H1 (cell line): ENCODE measurements around the gene GAS2. TPM values are rescaled to one million over a fixed set of nuclear protein-coding genes. Genes with fewer than 3 reads are reported as not detected.

Source experiments
- CTCF ChIA-PET: fragments of 300-600 bp; sonication (Branson Sonifier 250); formaldehyde crosslinking; loops from one replicate; lab custom pipeline; 2021; ENCODE audit not compliant: partially characterized antibody; lab: Charles Lee
- POLR2A ChIA-PET: fragments of 300-600 bp; sonication (Branson Sonifier 250); formaldehyde crosslinking; loops from one replicate; lab custom pipeline; 2021; ENCODE audit warnings: inconsistent platforms; ENCODE audit not compliant: partially characterized antibody; lab: Charles Lee
- DNase-seq, 2 experiments: peaks; one replicate each; pipeline versions ENCODE4 v3.0.0 to v3.0.0-alpha.2; 2010 to 2022; ENCODE audit warnings: low spot score in 2 of 2, low read depth in 1 of 2, mixed read lengths in 1 of 2
- FAIRE-seq: peaks from 2 replicates; lab custom pipeline; 2011; peaks lifted over from hg19 to GRCh38; lab: Jason Lieb, UNC
- H2AFZ ChIP-seq: 2 replicates; pipeline ENCODE4 v1.8.1; 2012; ENCODE audit warnings: low read length, inconsistent platforms
- H2AK5ac ChIP-seq: 2 replicates; pipeline ENCODE4 v1.6.1; 2013; ENCODE audit warnings: low read depth, low read length
- H2BK120ac ChIP-seq: replicated peaks from 2 replicates; pipeline ENCODE3; 2013; ENCODE audit warnings: low read depth, low read length, inconsistent platforms
- H2BK12ac ChIP-seq: 2 replicates; pipeline ENCODE4 v1.6.1; 2013; ENCODE audit warnings: low read depth, low read length
- H2BK15ac ChIP-seq: 2 replicates; pipeline ENCODE4 v1.6.1; 2013; ENCODE audit warnings: low read length
- H2BK20ac ChIP-seq: 2 replicates; pipeline ENCODE4 v1.6.1; 2013; ENCODE audit warnings: low read length
- H2BK5ac ChIP-seq: 2 replicates; pipeline ENCODE4 v1.6.1; 2013; ENCODE audit warnings: low read depth, low read length
- H3K14ac ChIP-seq: 2 replicates; pipeline ENCODE4 v1.6.1; 2013; ENCODE audit warnings: inconsistent platforms; ENCODE audit not compliant: insufficient read length
- H3K18ac ChIP-seq: 2 replicates; pipeline ENCODE4 v1.6.1; 2013; ENCODE audit warnings: low read length; ENCODE audit errors: extremely low read depth
- H3K23ac ChIP-seq: 2 replicates; pipeline ENCODE4 v1.6.1; 2013; ENCODE audit warnings: inconsistent platforms; ENCODE audit not compliant: insufficient read length
- H3K23me2 ChIP-seq: 2 replicates; pipeline ENCODE4 v1.6.1; 2013; ENCODE audit warnings: low read depth, low read length
- H3K27ac ChIP-seq: 2 replicates; pipeline ENCODE4 v1.6.1; 2011; ENCODE audit warnings: low read depth, low read length, inconsistent platforms
- H3K27me3 ChIP-seq, 4 experiments: replicated peaks in 1 of 4; 1 replicate in 1 of 4; 2 replicates in 3 of 4; pipeline versions ENCODE4 v1.6.1 to v1.8.1; 2011 to 2013; ENCODE audit warnings: low read length in 3 of 4, mild to moderate bottlenecking in 3 of 4, inconsistent platforms in 2 of 4, mixed read lengths in 2 of 4, moderate library complexity in 1 of 4; ENCODE audit not compliant: control insufficient read depth in 3 of 4, insufficient read depth in 3 of 4; ENCODE audit errors: extremely low read depth in 1 of 4
- H3K36me3 ChIP-seq, 4 experiments: 2 replicates each; pipeline versions ENCODE4 v1.6.1 to v1.8.1; 2011 to 2013; ENCODE audit warnings: mild to moderate bottlenecking in 4 of 4, low read length in 3 of 4, moderate library complexity in 2 of 4, control low read depth in 1 of 4, inconsistent platforms in 1 of 4; ENCODE audit not compliant: insufficient read depth in 4 of 4, control insufficient read depth in 2 of 4
- H3K4ac ChIP-seq: replicated peaks from 2 replicates; pipeline ENCODE3; 2013; ENCODE audit warnings: low read length, low read depth, mixed read lengths, inconsistent platforms; ENCODE audit not compliant: insufficient read length
- H3K4me1 ChIP-seq, 4 experiments: replicated peaks in 1 of 4; 1 replicate in 1 of 4; 2 replicates in 3 of 4; pipeline versions ENCODE4 v1.6.1 to v1.8.1; 2011 to 2013; ENCODE audit warnings: low read length in 3 of 4, inconsistent platforms in 2 of 4, mixed read lengths in 1 of 4; ENCODE audit not compliant: insufficient read depth in 4 of 4, control insufficient read depth in 3 of 4
- H3K4me2 ChIP-seq, 2 experiments: 2 replicates each; pipeline versions ENCODE4 v1.6.1 to v1.8.1; 2011 to 2013; ENCODE audit warnings: low read depth in 2 of 2, low read length in 2 of 2, control low read depth in 1 of 2, inconsistent platforms in 1 of 2, mild to moderate bottlenecking in 1 of 2; ENCODE audit not compliant: insufficient read depth in 1 of 2
- H3K4me3 ChIP-seq, 4 experiments: fragments of 200-600, 300-600 bp in 1 of 4; sonication (generic), shearing (Covaris generic), sonication (Bioruptor Twin) in 1 of 4; 2 replicates each; pipeline versions ENCODE4 v1.5.1 to v1.8.1; 2011 to 2016; ENCODE audit warnings: low read length in 4 of 4, low read depth in 3 of 4, control low read depth in 2 of 4, inconsistent platforms in 2 of 4, mild to moderate bottlenecking in 2 of 4, mixed read lengths in 1 of 4, moderate library complexity in 1 of 4; ENCODE audit not compliant: insufficient read depth in 2 of 4; ENCODE audit errors: extremely low read depth in 1 of 4
- H3K56ac ChIP-seq: replicated peaks from 2 replicates; pipeline ENCODE3; 2013; ENCODE audit warnings: low read depth, mild to moderate bottlenecking, mixed read lengths, low read length, inconsistent platforms; ENCODE audit not compliant: insufficient read length
- H3K79me1 ChIP-seq: 2 replicates; pipeline ENCODE4 v1.6.1; 2013; ENCODE audit warnings: low read depth, low read length, control low read depth
- H3K79me2 ChIP-seq, 2 experiments: 2 replicates each; pipeline versions ENCODE4 v1.6.1 to v1.8.1; 2012 to 2013; ENCODE audit warnings: low read length in 2 of 2, mild to moderate bottlenecking in 2 of 2, inconsistent platforms in 1 of 2; ENCODE audit not compliant: insufficient read depth in 2 of 2, control insufficient read depth in 1 of 2
- H3K9ac ChIP-seq, 4 experiments: replicated peaks in 1 of 4; 1 replicate in 1 of 4; 2 replicates in 3 of 4; pipeline versions ENCODE4 v1.6.1 to v1.8.1; 2011 to 2013; ENCODE audit warnings: low read depth in 3 of 4, low read length in 3 of 4, control low read depth in 2 of 4, mild to moderate bottlenecking in 2 of 4, moderate library complexity in 2 of 4, inconsistent platforms in 1 of 4; ENCODE audit errors: extremely low read depth in 1 of 4
- H3K9me3 ChIP-seq, 2 experiments: 2 replicates each; pipeline versions ENCODE4 v1.6.1 to v1.8.1; 2012 to 2013; ENCODE audit warnings: mild to moderate bottlenecking in 2 of 2, moderate library complexity in 2 of 2, control low read depth in 1 of 2, inconsistent platforms in 1 of 2, low read depth in 1 of 2, low read length in 1 of 2, mixed read lengths in 1 of 2; ENCODE audit not compliant: insufficient read depth in 2 of 2
- H4K20me1 ChIP-seq, 2 experiments: replicated peaks in 1 of 2; 2 replicates each; pipeline versions ENCODE3 to v1.8.1; 2011 to 2013; ENCODE audit warnings: inconsistent platforms in 2 of 2, low read length in 2 of 2, mild to moderate bottlenecking in 1 of 2; ENCODE audit not compliant: insufficient read depth in 2 of 2, control insufficient read depth in 1 of 2
- H4K5ac ChIP-seq: 2 replicates; pipeline ENCODE4 v1.6.1; 2013; ENCODE audit warnings: low read length, low read depth, mixed read lengths, inconsistent platforms; ENCODE audit not compliant: insufficient read length
- H4K8ac ChIP-seq: 2 replicates; pipeline ENCODE4 v1.8.0; 2013; ENCODE audit warnings: mild to moderate bottlenecking, moderate library complexity, low read length, inconsistent platforms; ENCODE audit not compliant: insufficient read depth; ENCODE audit errors: extremely low read depth
- H4K91ac ChIP-seq: replicated peaks from 2 replicates; pipeline ENCODE3; 2013; ENCODE audit warnings: low read length, mixed read lengths, inconsistent platforms; ENCODE audit not compliant: insufficient read length
- CEBPB ChIP-seq: IDR thresholded peaks from 2 replicates; pipeline ENCODE4 v1.6.1; 2012; ENCODE audit warnings: low read depth, low read length
- KDM4A ChIP-seq: IDR thresholded peaks from one replicate; pipeline ENCODE4 v1.7.1; 2012; ENCODE audit warnings: low read depth, mild to moderate bottlenecking, moderate library complexity, low read length, inconsistent platforms; ENCODE audit not compliant: severe bottlenecking
- USF2 ChIP-seq: IDR thresholded peaks from 2 replicates; pipeline ENCODE4 v1.6.1; 2011; ENCODE audit warnings: low read length, improper control_type of control experiment
- WGBS, 2 experiments: shearing (Covaris generic) in 1 of 2; methylation state at CpG; one replicate each; pipeline versions ENCODE4 v1.1.6 to v1.1.7; 2013 to 2015; ENCODE audit warnings: low lambda C conversion rate in 2 of 2, mixed read lengths in 2 of 2, inconsistent platforms in 1 of 2, low coverage in 1 of 2, missing lambda C conversion rate in 1 of 2; ENCODE audit not compliant: insufficient replicate concordance in 2 of 2, insufficient coverage in 1 of 2, insufficient read length in 1 of 2; ENCODE audit errors: extremely low coverage in 1 of 2, missing lambda C conversion rate in 1 of 2; 5-methylcytosine and 5-hydroxymethylcytosine counted together
- polyA plus RNA-seq, 7 experiments: library from polyadenylated mRNA; depleted of rRNA in 3 of 7; stranded (reverse) in 5 of 7; unstranded in 2 of 7; fragments of >200 nt in 5 of 7; fragments of 200-250 nt in 2 of 7; gene quantifications; 1 replicate in 5 of 7; 2 replicates in 1 of 7; 4 replicates in 1 of 7; pipeline versions ENCODE4 v1.2.1 to v1.2.3, GENCODE V29; 2011 to 2013; ENCODE audit warnings: missing spikeins in 2 of 7, mixed read lengths in 2 of 7
- total RNA-seq: library from RNA; stranded (reverse); fragmentation: NEBNext Ultra II Directional; extraction: Animal tissue kit (Norgen Biotek cat#: 25700); gene quantifications from 2 replicates; pipeline ENCODE4 v1.2.1, GENCODE V29; 2021

Gene GAS2
- total and polyA plus RNA-seq, 2 of the 8 experiments (the other 6 are each of a cell fraction or from before 2014, with no cell fraction given): 0.70 to 1.7 TPM

DNA sequence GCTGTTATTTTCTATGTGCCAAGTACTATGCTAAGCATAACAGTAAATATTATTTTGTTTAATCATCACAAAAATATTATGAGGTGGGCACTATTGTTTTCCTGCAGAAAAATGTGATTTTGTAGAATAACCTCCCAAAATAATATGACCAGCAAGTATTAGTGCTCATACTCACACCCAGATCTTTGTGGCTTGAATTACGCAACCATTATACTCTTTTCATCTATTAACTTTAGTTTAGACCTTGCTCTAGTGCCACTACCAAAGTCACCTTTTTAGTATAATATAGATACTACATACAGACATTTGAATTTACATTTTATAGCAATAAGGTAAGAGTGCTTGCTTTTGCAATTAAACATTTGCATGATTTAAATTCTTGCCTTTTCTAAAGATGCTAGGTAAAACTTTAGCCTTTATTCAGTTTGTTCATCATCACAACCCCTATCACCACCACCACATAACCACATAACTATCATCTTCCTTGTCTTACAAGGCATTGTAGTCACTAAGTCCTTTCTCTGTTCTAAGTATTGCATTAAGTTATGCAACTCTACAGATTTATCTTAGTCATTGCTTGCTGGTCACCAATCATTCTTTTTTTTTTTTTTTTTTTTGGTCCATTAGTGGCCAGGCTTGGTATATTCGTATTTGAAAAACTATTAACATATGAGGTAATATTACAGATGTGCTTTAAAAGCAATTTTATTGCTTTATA is 68.4 kb downstream of the GAS2 start:
- H3K9me3 ChIP-seq: no peaks in the 10 kb centered on the region
- H2BK15ac ChIP-seq: no peak overlapping the region
- H3K27ac ChIP-seq: no peak overlapping the region
- H3K18ac ChIP-seq: no peak overlapping the region
- DNase-seq (no peak), FAIRE-seq (no peak)
- ChIA-PET POLR2A (no interaction called here), CTCF (no interaction called here)
- H2BK120ac ChIP-seq: no peak overlapping the region
- no peak overlapping the region for H3K4me2 ChIP-seq
- no peak overlapping the region for H2BK12ac ChIP-seq
- no peak overlapping the region for H4K91ac ChIP-seq
- no peak overlapping the region for H4K8ac ChIP-seq
- H3K4ac ChIP-seq: no peak overlapping the region
- no peak overlapping the region for H2BK20ac ChIP-seq
- no peaks in the 10 kb centered on the region; the same call in 1 of the 2 replicates for H3K23me2 ChIP-seq
- no peak overlapping the region for H4K5ac ChIP-seq
- H2AK5ac ChIP-seq: no peak overlapping the region
- H3K14ac ChIP-seq: no peak overlapping the region
- no peak for TF ChIP-seq KDM4A
- TF ChIP-seq USF2: no peak
- TF ChIP-seq CEBPB: peak; percentile 53; the same call in 1 of the 2 replicates
- H3K36me3 ChIP-seq: no peaks in the 10 kb centered on the region
- 82% methylated on average over 2 of the region's 2 CpGs; no CpG with 5 or more reads in 1 of the 2 experiments for WGBS, 2 experiments
- peaks cover 0 to 1% (median 0%) of the 10 kb centered on the region in 4 experiments; a peak in 1 of 7 replicates for H3K27me3 ChIP-seq
- no peak overlapping the region for H2BK5ac ChIP-seq
- H3K9ac ChIP-seq: no peak overlapping the region
- no peaks in the 10 kb centered on the region for H3K79me2 ChIP-seq
- no peak overlapping the region for H3K23ac ChIP-seq
- H3K79me1 ChIP-seq: no peaks in the 10 kb centered on the region
- H3K4me1 ChIP-seq: no peaks in the 10 kb centered on the region
- H3K4me3 ChIP-seq: no peak overlapping the region
- no peak overlapping the region for H3K56ac ChIP-seq
- H2AFZ ChIP-seq: no peak overlapping the region
- H4K20me1 ChIP-seq: no peaks in the 10 kb centered on the region
